ENCODE data around the gene LRRC49. TPM values are rescaled to one million over a fixed set of nuclear protein-coding genes. Genes with fewer than 3 reads are reported as not detected.

The LRRC49 gene
- total and polyA plus RNA-seq, 7 donors, result 0.44 to 4.4 (median 1.7) TPM

- H3K36me3 ChIP-seq (ENCODE audit: insufficient read depth in 1 of 2, low read depth in 1 of 2), result no peaks in the 10 kb centered on the region
- WGBS, 3 donors, result 95 to 97% (median 95%) methylated on average over 3 of the region's 3 CpGs
- ATAC-seq, result no peak
- TF ChIP-seq, protein P1, sequence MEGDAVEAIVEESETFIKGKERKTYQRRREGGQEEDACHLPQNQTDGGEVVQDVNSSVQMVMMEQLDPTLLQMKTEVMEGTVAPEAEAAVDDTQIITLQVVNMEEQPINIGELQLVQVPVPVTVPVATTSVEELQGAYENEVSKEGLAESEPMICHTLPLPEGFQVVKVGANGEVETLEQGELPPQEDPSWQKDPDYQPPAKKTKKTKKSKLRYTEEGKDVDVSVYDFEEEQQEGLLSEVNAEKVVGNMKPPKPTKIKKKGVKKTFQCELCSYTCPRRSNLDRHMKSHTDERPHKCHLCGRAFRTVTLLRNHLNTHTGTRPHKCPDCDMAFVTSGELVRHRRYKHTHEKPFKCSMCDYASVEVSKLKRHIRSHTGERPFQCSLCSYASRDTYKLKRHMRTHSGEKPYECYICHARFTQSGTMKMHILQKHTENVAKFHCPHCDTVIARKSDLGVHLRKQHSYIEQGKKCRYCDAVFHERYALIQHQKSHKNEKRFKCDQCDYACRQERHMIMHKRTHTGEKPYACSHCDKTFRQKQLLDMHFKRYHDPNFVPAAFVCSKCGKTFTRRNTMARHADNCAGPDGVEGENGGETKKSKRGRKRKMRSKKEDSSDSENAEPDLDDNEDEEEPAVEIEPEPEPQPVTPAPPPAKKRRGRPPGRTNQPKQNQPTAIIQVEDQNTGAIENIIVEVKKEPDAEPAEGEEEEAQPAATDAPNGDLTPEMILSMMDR (IDR thresholded peaks at IDR 0.05), result no peak
- H3K9me3 ChIP-seq, result peaks cover 4% of the 10 kb centered on the region
- H3K4me3 ChIP-seq, result no peak overlapping the region
- DNase-seq, result no peak
- H3K27me3 ChIP-seq (ENCODE audit: insufficient read depth in 3 of 3, low read length in 2 of 3), result no peaks in the 10 kb centered on the region
- intact Hi-C loops (cut with DNase I), result no loop called here
- no peak overlapping the region for H3K27ac ChIP-seq
- H3K4me1 ChIP-seq, result no peaks in the 10 kb centered on the region
Measured at GRCh38 chr15:71049706-71050422, 157.2 kb downstream of the LRRC49 start.

- no peaks in the 10 kb centered on the region for H3K4me1 ChIP-seq
- no peaks in the 10 kb centered on the region for H3K27me3 ChIP-seq (ENCODE audit: insufficient read depth in 3 of 3, low read length in 2 of 3)
- H3K9me3 ChIP-seq, result peaks cover 4% of the 10 kb centered on the region
- ATAC-seq, result no peak
- intact Hi-C loops (cut with DNase I), result no loop called here
- no peaks in the 10 kb centered on the region for H3K36me3 ChIP-seq (ENCODE audit: insufficient read depth in 1 of 2, low read depth in 1 of 2)
- DNase-seq, result no peak
- no peak overlapping the region for H3K4me3 ChIP-seq
- WGBS, 3 donors, result 72 to 94% (median 72%) methylated on average over 4 of the region's 4 CpGs
- TF ChIP-seq, protein P1 (IDR thresholded peaks at IDR 0.05), result no peak
- no peak overlapping the region for H3K27ac ChIP-seq
Measured at GRCh38 chr15:71050461-71050860, 157.8 kb downstream of the LRRC49 start.

DNA sequence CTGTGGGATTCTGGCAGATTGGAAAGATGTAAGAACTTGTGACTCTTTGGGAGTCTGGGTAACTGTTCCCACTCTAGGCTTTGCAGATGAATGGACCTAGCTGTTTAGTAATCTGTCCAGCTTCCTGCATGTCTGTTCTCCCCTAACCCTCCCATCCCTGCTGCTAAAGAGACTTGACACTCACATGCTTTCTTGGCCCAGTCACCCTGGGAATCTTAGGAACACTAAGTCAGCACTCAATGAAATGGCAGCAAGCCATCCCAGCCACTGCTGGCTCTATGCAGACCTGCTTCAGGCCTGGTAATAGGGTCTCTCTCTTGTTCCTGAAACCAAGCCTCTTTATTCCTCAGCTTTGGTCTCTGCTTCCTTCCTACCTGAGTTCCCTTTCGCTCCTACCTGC lies 158.9 kb downstream of the LRRC49 start:
- intact Hi-C loops (cut with DNase I), result no loop called here
- Histone ChIP-seq H3K27ac (no peak overlapping the region), H3K4me3 (no peak overlapping the region), H3K4me1 (no peaks in the 10 kb centered on the region), H3K9me3 (peaks cover 1% of the 10 kb centered on the region), H3K27me3 (ENCODE audit: insufficient read depth in 3 of 3, low read length in 2 of 3) (no peaks in the 10 kb centered on the region), H3K36me3 (ENCODE audit: insufficient read depth in 1 of 2, low read depth in 1 of 2) (no peaks in the 10 kb centered on the region)
- TF ChIP-seq, protein P1 (IDR thresholded peaks at IDR 0.05), result no peak
- WGBS, 3 donors, result 93 to 100% (median 95%) methylated on average over 1 of the region's 1 CpG
- DNase-seq (no peak), ATAC-seq (no peak)

GRCh38 chr15:71052356-71052755 lies 159.7 kb downstream of the LRRC49 start:
- TF ChIP-seq, protein P1 (IDR thresholded peaks at IDR 0.05), result no peak
- Histone ChIP-seq H3K27me3 (ENCODE audit: insufficient read depth in 3 of 3, low read length in 2 of 3) (no peaks in the 10 kb centered on the region), H3K4me1 (no peaks in the 10 kb centered on the region), H3K4me3 (no peak overlapping the region), H3K27ac (no peak overlapping the region), H3K36me3 (ENCODE audit: insufficient read depth in 1 of 2, low read depth in 1 of 2) (no peaks in the 10 kb centered on the region), H3K9me3 (no peaks in the 10 kb centered on the region)
- 95 to 98% (median 97%) methylated on average over 2 of the region's 2 CpGs for WGBS, 3 donors
- ATAC-seq (no peak), DNase-seq (no peak)
- intact Hi-C loops (cut with DNase I), result no loop called here

All from psoas muscle (tissue), 8 donors.